EH (cell line): ENCODE measurements around the gene PIK3R5.

Source experiments
- DNase-seq: peaks from one replicate; pipeline ENCODE4 v3.0.0-alpha.2; 2015; ENCODE audit warnings: low read depth

PIK3R5 gene

DNA sequence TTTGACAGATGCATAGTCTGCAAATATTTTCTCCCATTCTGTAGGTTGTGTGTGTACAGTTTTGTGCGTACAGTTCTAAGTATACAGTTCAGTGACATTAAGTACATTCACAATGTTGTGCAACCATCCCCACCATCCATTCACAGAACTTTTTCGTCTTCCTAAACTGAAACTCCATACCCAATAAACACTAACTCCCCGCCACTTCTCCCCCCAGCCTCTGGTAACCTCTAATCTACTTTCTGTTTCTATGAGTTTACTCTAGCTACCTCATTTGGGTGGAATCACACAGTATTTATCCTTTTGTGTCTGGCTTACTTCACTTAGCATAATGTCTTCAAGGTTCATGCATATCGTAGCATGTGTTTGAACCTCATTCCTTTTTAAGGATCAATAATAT lies 14.3 kb downstream of the PIK3R5 start:
- no peak for DNase-seq

DNA sequence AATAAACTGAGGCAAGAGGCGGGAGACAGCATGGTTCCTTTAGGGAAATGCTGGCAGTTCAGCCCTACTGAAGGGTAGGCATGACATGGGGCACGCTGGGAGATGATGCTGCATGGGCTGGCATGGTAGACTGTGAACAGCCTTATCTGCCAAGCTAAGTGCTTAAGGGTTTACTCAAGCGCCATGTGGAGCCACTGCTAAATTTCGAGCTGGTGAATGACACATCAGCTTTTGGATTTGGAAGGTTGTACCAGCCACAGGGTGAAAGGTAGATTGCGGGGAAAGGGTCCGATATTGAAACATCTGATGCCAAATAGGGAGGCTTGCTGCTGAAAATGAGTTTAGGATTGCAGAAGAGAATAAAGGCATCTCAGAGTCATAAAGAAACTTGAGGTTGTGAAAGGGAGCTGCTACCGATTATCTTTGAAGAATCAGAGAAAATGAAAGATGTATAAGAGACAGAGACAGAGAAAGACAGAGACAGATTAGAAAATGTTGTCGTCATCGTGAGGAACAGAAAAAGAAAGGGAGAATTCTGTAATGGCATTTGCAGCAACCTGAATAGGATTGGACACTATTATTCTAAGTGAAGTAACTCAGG lies 16.3 kb downstream of the PIK3R5 start:
- no peak for DNase-seq

DNA sequence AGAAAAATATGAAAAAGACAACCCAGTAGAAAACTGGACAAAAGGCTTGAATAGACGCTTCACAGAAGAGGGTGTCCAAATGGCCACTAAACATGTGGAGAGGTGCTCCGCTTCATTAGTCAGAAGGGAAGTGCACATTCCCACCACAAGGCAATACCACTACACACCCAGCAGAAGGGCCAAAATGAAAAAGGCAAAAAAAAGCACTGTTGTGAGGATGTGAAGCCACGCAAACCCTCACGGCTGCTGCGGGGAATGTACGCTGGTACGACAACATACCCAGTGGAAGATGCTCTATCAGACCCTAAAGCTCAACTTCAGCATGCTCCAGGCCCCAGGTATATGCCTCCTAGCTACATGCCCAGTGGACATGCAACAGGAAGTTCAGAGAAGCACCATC lies 17.0 kb downstream of the PIK3R5 start:
- DNase-seq, result no peak

DNA sequence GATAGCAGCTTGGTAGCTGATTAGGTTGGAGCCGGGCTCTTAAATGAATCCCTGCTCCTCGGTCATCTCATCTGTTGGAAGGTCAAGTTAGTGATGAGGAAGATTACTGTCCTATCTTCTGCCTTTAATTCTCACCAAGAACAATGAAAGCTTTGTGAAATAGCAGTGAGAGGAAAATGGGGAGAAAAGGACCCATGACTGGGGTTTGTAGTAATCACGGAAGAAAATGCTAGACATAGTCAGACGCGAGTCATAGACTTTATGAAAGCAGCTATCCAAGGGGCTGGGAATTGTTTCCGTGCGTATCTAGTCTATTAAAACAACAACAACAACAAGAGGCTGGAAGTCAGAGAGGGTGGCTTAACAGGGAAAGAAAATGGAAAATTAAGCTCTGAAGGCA lies 18.3 kb downstream of the PIK3R5 start:
- DNase-seq, result no peak

DNA sequence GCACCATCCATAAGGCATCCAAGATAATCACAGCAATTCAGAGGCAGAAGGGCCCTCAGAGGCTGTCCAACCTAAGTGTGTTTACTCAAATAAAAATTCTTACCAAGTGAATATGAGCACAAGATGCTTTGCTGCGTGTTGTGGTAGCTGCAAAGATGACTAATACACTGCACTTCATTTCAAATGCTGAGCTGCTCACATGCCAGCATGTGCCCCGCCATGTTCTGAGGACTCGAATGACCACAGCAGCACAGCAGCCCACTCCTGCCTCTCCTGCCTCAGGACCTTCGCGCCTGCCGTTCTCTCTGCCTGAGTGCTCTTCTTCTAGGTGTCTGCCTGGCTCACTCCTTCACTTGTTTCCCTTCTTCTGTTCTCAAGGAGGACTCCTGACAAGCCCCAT lies 19.0 kb downstream of the PIK3R5 start:
- DNase-seq, result peak; percentile 28

DNA sequence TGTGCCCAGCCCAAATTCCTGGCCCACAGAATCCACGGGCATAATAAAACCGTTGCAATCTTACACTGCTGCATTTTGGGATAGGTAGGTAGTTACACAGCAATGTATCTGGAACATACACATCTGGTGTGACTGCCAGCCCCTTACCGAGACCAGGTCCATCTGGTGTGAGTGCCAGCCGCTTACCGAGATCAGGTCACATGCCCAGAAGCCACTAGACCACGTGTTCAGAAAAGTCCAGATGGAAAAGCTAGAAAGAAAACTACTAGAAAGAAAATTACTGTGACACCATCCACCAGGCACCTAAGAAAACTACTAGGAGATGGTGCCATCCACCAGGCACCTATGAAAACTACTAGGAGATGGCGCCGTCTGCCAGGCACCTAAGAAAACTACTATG lies 19.4 kb downstream of the PIK3R5 start:
- DNase-seq, result no peak

DNA sequence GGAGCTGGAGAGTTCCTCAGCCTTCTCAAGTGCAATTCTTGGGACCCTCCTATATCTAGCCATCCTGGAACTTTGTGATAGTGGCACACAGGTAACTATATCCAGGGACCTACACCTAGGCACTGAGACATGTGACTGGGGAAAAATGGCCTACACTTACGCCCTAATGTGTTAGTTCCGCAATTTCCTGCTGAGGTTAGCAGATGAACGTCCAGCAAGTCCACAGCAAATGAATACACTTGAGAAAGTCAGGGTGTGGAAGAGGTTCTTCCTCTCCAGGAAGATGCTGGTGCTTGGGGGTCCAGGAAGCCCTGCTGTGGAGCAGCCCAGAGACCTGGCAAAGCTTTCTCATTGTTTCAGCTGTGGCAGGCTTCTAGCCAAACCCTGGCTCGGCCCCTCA lies 20.8 kb downstream of the PIK3R5 start:
- DNase-seq, result no peak

DNA sequence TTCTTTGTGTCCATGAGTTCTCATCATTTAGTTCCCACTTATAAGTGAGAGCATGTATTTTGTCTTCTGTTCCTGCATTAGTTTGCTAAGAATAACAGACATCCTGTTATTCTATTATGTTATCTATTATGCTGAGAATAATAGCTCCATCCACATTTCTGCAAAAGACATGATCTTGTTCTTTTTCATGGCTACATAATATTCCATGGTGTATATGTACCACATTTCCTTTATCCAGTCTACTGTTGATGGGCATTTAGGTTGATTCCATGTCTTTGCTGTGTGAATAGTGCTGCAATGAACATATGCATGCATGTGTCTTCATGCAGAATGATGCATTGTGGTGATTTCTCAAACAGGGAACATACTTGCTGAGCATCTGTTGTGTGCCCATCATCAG lies 21.4 kb downstream of the PIK3R5 start:
- no peak for DNase-seq

DNA sequence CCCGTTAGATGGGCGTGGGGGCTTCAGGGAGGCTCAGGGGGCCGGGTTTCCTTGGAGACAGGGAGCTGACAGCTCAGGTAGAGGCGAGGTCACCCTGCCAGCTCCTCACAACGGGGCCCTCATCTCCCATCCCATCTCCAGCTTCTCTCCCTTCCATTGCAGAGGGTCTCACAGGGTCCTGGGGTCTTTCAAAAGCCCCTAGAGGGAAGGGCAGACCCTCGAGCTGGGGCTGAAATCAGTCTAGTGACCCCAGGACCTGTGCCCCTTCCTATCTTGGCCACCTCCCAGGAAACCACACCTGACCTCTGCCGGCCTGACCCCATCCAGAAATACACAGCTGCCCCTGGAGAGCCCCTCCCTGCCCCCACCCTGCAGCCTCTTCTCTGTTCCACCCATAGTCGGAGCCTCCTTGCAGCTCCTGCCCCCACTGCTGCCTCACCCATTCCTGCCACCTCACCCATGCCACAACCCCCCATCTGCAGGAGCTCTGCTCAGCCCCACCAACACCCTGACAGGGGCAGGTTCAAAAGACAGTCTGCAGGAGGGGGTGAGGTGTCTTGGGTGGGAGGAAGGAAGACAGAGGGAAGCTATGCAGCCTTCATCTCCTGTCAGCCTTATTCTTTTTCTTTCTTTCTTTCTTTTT lies 23.4 kb downstream of the PIK3R5 start:
- DNase-seq, result no peak

DNA sequence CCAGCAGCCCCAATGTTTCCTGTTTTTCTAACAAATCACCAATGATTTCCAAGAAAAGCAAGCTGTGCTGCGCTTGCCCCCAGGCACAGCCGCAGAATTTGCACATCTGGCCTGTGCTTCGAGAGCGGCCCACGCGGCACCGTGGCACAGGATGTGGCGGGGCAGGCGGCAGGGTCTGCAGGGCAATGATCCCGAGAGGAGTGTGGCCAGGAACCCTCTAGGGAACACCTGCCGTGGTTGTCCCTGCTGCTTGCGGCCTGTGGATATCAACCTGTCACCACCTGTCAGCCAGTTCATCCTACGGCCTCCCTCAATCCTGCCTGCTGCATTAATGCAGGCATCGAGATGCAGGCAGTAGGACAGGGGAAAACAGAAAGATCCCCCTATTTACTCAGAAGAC lies 24.0 kb downstream of the PIK3R5 start:
- no peak for DNase-seq

DNA sequence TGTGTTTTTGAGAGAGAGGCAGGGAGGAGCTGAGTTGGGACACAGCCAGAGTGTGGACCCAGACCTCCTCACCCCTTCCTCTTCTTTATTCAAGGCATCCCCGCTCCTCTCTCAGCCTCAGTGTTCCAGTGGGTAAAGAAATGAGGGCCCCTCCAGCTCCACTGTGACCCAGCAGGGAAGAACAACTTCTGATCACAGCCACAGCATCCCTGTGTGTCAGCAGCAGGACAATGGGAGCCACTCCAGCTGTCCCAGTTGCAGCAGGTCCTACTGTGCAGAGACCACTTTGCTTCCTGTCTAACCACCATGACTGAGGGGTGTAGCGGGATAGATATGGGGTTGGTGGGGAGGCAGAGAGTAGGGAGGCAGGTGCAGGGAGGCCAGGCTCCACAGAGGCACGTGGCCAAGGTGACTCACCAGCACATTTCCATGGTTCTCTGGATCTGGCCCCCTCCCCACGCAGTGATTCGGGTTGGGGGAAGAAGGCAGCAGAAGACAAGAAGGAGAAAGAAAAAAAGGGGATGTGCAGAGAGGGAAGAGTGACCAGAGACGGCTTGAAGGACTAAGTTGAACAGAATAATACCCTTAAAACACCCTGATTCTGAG lies 24.5 kb downstream of the PIK3R5 start:
- no peak for DNase-seq

DNA sequence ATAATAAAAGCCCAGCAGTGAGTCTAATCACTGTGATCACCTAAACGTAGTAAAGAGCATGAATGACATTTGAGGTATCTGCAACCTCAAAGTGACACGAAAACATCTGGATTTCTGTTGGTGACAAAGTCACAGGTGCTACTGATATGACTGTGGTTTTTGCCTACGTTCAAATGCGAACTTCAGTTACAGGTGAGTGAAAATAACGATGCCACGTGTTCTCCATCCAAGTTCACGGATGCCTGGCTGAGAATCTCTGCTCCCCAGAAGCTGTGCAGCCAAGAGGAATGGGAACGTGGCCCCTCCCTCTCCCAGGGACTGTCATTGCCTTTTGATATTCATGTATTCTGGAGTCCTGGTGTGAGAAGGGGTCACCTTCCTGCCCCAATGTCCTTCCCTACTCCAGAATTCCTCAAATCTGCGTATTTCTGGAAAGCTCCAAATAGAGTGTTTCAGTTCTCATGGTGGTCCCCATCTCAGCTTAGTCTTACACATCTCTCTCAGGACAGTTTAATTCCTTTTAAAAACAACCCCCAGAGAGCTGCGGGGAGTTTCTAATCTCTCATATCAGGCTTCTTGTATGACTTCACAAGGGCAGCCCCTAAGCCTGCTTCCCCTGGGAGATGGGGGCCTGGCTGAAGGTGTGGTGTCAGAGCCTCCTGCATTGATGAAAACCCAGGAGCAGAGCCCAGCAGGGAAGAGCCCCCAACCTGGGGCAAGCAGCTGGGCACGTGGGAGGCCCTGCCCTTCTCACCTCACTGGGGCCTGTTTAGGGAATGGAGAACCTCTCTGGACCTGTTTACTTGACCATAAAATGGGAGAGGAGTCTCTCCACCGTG lies 25.8 kb downstream of the PIK3R5 start:
- no peak for DNase-seq

DNA sequence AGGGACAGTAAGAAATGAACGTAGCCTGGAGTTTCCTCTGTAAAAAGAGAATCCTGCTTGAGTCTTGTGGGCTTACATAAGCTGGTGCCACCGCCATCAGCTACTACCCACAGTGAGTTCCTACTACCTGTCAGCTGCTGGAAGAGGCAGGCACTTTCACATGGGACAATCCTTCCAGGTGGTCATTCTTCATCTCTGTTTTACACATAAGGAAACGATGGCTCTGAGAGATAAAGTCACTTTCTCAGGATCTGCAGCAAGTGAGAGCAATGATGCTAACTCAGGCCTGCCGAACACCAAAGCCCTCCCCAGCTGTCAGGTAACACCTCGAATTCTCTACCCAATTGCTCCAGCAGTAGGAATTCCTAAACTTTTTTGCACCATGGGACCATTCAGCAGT lies 26.6 kb downstream of the PIK3R5 start:
- no peak for DNase-seq

DNA sequence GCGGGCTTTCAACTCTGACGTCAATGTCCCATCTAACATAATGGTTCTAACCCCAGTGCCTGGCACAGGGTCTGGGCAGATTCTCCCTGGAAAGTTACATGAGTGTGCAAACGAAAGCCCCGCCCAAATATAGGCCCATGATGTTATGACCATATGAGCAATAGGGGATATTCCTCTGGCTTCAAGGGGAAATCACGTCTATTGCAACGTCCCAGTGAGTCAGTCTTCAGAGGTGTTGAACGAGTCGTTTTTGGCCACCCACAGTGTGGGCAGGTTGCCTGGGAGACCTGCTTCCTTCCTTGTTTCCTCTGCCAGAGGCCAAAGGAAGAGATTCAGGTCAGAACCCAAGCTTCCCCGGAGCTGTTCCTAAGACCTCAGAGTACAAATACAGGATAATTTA lies 30.3 kb downstream of the PIK3R5 start:
- no peak for DNase-seq

DNA sequence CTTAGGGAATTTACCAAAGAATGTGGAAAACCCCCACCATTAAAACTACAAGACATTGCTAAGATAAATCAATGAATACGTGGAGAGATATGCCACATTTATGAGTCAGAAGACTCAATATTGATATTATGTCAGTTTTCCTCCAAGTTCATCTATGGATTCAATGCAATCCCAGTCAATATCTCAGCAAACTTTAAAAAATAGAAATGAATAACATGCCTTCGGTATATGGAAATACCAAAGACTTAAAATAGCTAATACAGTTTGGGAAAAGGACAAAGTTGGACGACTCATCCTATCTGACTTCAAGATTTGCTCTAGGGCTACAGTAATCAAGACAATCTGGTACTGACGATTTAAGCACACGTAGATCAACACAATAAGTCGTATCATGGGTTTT lies 31.2 kb downstream of the PIK3R5 start:
- DNase-seq, result no peak

DNA sequence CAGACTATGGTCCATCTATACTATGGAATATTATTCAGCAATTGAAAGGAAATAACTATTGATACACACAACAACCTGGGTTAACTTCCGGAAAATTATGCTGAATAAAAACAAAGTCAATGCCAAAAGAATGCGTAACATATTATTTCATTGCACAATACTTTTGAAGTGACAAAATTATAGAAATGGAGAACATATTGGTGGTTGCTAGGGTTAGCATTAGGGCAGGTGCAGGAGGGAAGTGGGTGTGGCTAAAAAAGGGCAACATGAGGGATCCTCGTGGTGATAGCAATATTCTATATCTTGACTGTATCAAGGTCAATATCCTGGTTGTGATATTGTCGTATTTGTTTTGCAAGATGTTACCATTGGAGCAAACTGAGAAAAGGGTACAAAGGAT lies 34.9 kb downstream of the PIK3R5 start:
- no peak for DNase-seq

DNA sequence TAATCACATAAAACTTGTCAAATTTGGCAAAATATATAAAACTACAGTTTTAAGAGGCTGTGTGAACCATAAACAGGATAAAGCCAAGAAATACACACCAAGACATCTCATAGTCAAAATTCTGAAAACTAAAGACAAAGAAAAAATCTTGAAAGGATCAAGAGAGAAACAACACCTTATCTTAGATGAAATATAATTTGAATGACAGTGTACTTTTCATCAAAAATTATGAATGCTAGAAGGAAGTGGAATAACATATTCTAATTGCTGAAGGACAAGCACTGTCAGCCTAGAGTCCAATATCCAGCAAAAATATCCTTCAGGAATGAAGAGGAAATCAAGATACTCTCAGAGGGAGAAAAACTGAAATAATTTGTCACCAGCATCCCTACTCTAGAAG lies 37.2 kb downstream of the PIK3R5 start:
- no peak for DNase-seq

DNA sequence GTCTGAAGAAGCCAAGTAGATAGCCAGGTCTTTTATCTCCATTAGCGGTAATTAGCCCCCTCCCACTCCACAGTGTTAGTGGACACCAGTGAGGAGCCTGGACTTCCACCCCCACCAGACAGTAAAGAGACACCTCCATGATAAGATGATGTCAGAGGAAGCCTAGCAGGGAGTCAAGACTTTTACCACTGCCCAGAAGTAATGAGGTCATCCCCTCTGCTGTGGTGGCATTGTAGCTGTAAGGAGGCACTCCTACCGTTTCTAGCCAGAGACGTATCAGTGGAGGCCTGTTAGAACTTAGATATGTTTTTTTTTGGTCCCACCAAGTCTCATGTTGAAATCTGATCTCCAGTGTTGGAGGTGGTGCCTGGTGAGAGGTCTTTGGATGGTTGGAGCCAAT lies 38.1 kb downstream of the PIK3R5 start:
- no peak for DNase-seq

DNA sequence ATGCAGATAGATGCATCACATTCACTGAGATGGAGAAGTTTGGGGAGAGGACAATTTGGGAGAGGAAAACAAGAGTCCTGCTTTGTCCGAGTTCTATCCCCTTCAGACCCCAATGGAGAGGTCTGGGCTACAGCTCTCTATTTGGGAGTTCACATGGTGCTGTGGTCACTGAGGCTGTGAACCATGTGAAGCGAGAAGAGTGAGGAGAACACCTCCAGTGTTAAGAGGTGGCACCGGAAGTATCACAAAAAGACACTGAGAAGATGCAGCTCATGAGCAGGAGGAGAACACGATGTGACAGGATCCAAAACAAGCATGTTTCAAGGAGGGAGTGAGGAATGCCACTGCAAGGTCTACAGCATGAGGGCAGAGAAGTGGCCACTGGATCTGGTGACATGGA lies 39.7 kb downstream of the PIK3R5 start:
- DNase-seq, result no peak

DNA sequence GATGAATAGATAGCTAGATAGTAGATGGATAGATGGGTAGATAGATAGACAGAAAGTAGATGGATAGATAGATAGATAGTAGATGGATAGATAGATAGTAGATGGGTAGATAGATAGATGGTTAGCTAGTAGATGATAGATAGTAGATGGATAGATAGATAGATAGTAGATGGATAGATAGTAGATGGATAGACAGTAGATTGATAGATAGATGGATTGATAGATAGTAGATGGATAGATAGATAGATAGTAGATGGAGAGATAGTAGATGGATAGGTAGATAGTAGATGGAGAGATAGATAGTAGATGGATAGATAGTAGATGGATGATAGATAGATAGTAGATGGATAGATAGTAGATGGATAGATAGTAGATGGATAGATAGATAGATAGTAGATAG lies 40.4 kb downstream of the PIK3R5 start:
- DNase-seq, result no peak

DNA sequence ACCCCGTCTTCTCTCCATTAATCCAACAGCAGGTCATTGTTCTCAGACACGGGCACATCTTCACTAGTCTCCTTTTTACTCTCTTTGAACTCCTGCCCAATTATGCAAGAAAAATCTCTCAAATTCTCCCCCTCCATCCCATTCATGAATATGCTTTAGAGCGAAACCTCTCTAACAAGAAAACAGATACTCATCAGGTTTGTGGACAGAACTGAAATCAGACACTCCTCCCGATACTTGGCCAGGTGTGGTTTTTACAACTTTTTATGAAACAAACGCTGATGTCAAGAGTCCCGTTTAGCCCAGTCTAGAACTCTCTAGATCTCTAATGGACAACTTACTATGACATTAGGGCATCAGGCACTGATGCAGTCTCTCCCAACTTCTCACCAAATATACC lies 40.9 kb downstream of the PIK3R5 start:
- DNase-seq, result no peak

DNA sequence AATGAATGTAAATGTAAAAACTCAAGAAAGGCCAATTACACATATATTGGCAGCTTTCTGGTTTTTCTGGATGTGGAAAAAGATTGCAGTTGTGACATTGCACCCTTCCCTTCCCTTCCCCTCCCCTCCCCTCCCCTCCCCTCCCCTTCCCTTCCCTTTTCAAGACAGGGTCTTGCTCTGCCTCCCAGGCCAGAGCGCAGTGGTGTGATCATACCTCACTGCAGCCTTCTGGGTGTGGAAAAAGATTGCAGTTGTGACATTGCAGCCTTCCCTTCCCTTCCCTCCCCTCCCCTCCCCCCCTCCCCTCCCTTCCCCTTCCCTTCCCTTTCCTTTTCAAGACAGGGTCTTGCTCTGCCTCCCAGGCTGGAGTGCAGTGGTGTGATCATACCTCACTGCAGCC lies 41.7 kb downstream of the PIK3R5 start:
- no peak for DNase-seq

DNA sequence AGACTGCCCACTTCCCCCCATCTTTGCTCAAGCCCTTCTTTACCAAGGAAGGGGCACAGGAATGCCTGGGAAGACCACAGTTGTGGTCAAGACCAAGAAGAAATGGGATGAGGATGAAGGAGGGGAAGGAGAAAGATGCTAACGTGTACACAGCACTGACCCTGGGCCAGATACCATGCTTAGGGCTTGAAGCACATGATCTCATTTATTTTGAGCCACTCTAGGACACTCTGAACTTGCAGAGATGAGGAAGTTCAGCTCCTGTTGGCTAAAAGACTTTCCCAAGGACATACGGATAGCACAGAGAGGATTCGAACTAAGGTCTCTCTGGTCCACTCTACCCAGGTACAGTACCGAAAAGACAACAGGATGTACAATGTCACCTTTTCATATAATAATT lies 42.6 kb downstream of the PIK3R5 start:
- DNase-seq, result no peak
